IMR-90 (cell line): ENCODE results near the gene ABHD2. TPM values are rescaled to one million over a fixed set of nuclear protein-coding genes. Genes with fewer than 3 reads are reported as not detected.
"Not testable (repeated sequence)": the region's sequence is repeated elsewhere in the genome, so short reads cannot be mapped to it uniquely, and the experiment has no call there.

Source experiments
- ATAC-seq: fragments of 200-7000 bp; cut with Tn5 transposase; 2 replicates; pipeline ENCODE4 v1.9.1; 2020; ENCODE audit warnings: low read depth, mild to moderate bottlenecking, moderate library complexity
- BruUV-seq: library from RNA; stranded (reverse); fragments of 400-500 nt; replicated peaks from 2 replicates; lab custom pipeline; 2021; lab: Mats Ljungman, UMichigan
- CTCF ChIA-PET: fragments of 300-600 bp; formaldehyde crosslinking; extraction: SDS; loops from one replicate; lab custom pipeline; 2021; ENCODE audit warnings: antibody characterized with exemption; lab: Yijun Ruan, JAX
- POLR2A ChIA-PET: fragments of 300-600 bp; sonication (Branson Sonifier 250); formaldehyde crosslinking; loops from one replicate; lab custom pipeline; 2022; ENCODE audit warnings: antibody characterized with exemption; ENCODE audit not compliant: unreplicated experiment; lab: Charles Lee
- DNase-seq: peaks from one replicate; pipeline ENCODE4 v3.0.0; 2013
- H2AFZ ChIP-seq: replicated peaks from 2 replicates; pipeline ENCODE3; 2013; ENCODE audit warnings: low read length, mild to moderate bottlenecking; ENCODE audit not compliant: poor library complexity
- H2AK5ac ChIP-seq: 2 replicates; pipeline ENCODE4 v1.6.1; 2013; ENCODE audit warnings: low read depth, low read length, inconsistent platforms
- H2AK9ac ChIP-seq: replicated peaks from 2 replicates; pipeline ENCODE3; 2013; ENCODE audit warnings: mild to moderate bottlenecking, low read depth, low read length, moderate library complexity; ENCODE audit not compliant: poor library complexity
- H2BK120ac ChIP-seq: 2 replicates; pipeline ENCODE4 v1.6.1; 2013; ENCODE audit warnings: low read depth, low read length, inconsistent platforms
- H2BK15ac ChIP-seq: 3 replicates; pipeline ENCODE4 v1.6.1; 2013; ENCODE audit warnings: low read depth, low read length, inconsistent platforms
- H2BK20ac ChIP-seq: 2 replicates; pipeline ENCODE4 v1.6.1; 2013; ENCODE audit warnings: low read depth, mild to moderate bottlenecking, inconsistent platforms, low read length, moderate library complexity
- H2BK5ac ChIP-seq: 2 replicates; pipeline ENCODE4 v1.6.1; 2013; ENCODE audit warnings: mild to moderate bottlenecking, low read depth, low read length, inconsistent platforms; ENCODE audit not compliant: poor library complexity, severe bottlenecking
- H3K14ac ChIP-seq: replicated peaks from 2 replicates; pipeline ENCODE4 v1.6.1; 2013; ENCODE audit warnings: low read depth, low read length, inconsistent platforms
- H3K18ac ChIP-seq: 2 replicates; pipeline ENCODE4 v1.6.1; 2013; ENCODE audit warnings: low read depth, low read length, control low read depth
- H3K23ac ChIP-seq: 2 replicates; pipeline ENCODE4 v1.6.1; 2013; ENCODE audit warnings: low read depth, low read length, inconsistent platforms
- H3K27ac ChIP-seq: 2 replicates; pipeline ENCODE4 v1.5.1; 2013; ENCODE audit warnings: mild to moderate bottlenecking, control low read depth, low read length; ENCODE audit not compliant: insufficient read depth
- H3K27me3 ChIP-seq: 2 replicates; pipeline ENCODE4 v1.6.1; 2013; ENCODE audit warnings: low read length; ENCODE audit not compliant: control insufficient read depth, insufficient read depth
- H3K36me3 ChIP-seq: 2 replicates; pipeline ENCODE4 v1.6.1; 2013; ENCODE audit warnings: low read length, mixed read lengths; ENCODE audit not compliant: control insufficient read depth, insufficient read depth
- H3K4ac ChIP-seq: 2 replicates; pipeline ENCODE4 v1.6.1; 2013; ENCODE audit warnings: low read depth, low read length, inconsistent platforms
- H3K4me1 ChIP-seq: 2 replicates; pipeline ENCODE4 v1.6.1; 2013; ENCODE audit warnings: low read length, mixed read lengths; ENCODE audit not compliant: control insufficient read depth, insufficient read depth
- H3K4me2 ChIP-seq: 2 replicates; pipeline ENCODE4 v1.6.1; 2013; ENCODE audit warnings: low read depth, mild to moderate bottlenecking, control low read depth, low read length, moderate library complexity
- H3K4me3 ChIP-seq: 2 replicates; pipeline ENCODE4 v1.5.1; 2013; ENCODE audit warnings: low read depth, mild to moderate bottlenecking, control low read depth, low read length, moderate library complexity; ENCODE audit not compliant: insufficient read depth
- H3K56ac ChIP-seq: 2 replicates; pipeline ENCODE4 v1.6.1; 2013; ENCODE audit warnings: low read length, inconsistent platforms; ENCODE audit not compliant: insufficient read depth; ENCODE audit errors: extremely low read depth
- H3K79me1 ChIP-seq, 2 experiments: 2 replicates each; pipeline ENCODE4 v1.6.1; 2013; ENCODE audit warnings: low read length in 2 of 2, inconsistent platforms in 1 of 2, low read depth in 1 of 2
- H3K9ac ChIP-seq: 2 replicates; pipeline ENCODE4 v1.6.1; 2013; ENCODE audit warnings: low read depth, low read length, control low read depth
- H3K9me1 ChIP-seq: 2 replicates; pipeline ENCODE4 v1.6.1; 2013; ENCODE audit warnings: low read length, inconsistent platforms; ENCODE audit not compliant: insufficient read depth
- H3K9me3 ChIP-seq: 2 replicates; pipeline ENCODE4 v1.6.1; 2013; ENCODE audit warnings: low read length; ENCODE audit not compliant: control insufficient read depth, insufficient read depth
- H4K20me1 ChIP-seq: 2 replicates; pipeline ENCODE4 v1.6.1; 2013; ENCODE audit warnings: low read length, inconsistent platforms; ENCODE audit not compliant: insufficient read depth
- H4K5ac ChIP-seq: 2 replicates; pipeline ENCODE4 v1.6.1; 2013; ENCODE audit warnings: mild to moderate bottlenecking, low read depth, low read length, control low read depth
- H4K8ac ChIP-seq, 2 experiments: 2 replicates each; pipeline ENCODE4 v1.6.1; 2013; ENCODE audit warnings: low read depth in 2 of 2, low read length in 2 of 2, control low read depth in 1 of 2, inconsistent platforms in 1 of 2
- H4K91ac ChIP-seq: 2 replicates; pipeline ENCODE4 v1.6.1; 2013; ENCODE audit warnings: low read depth, low read length, inconsistent platforms; ENCODE audit not compliant: insufficient read depth
- WGBS, 2 experiments: methylation state at CpG; one replicate each; pipeline versions ENCODE4 v1.1.5 to v1.1.7; 2013; ENCODE audit warnings: missing lambda C conversion rate in 2 of 2; ENCODE audit not compliant: insufficient read length in 1 of 2; ENCODE audit errors: extremely low coverage in 2 of 2; 5-methylcytosine and 5-hydroxymethylcytosine counted together
- dilution Hi-C: fragments of 300-500 bp; cut with HindIII; formaldehyde crosslinking; loops from one replicate; pipeline ENCODE4 v1.14.3; 2018; ENCODE audit warnings: low sequenced_read_pairs; ENCODE audit not compliant: unreplicated experiment
- in situ Hi-C: fragments of 300-500 bp; cut with MboI; formaldehyde crosslinking; loops from 3 replicates; pipeline ENCODE4 v1.14.3; 2019; ENCODE audit warnings: low sequenced_read_pairs, inconsistent platforms, mixed read lengths
- intact Hi-C: fragments of 100-400 bp; cut with micrococcal nuclease; formaldehyde crosslinking; loops from 2 replicates; pipeline ENCODE4 v1.10.0; 2022
- microRNA-seq, 2 experiments: library from miRNA; stranded (forward) in 1 of 2; unstranded in 1 of 2; fragments of 10-50 nt in 1 of 2; fragments of <30 nt in 1 of 2; gene quantifications in 1 of 2; microRNA quantifications in 1 of 2; one replicate each; pipeline versions ENCODE3 to v1.1.0; 2013 to 2020; ENCODE audit not compliant: insufficient read depth in 1 of 2, insufficient read length in 1 of 2, unreplicated experiment in 1 of 2
- polyA plus RNA-seq, 3 experiments: library from polyadenylated mRNA; depleted of rRNA; stranded (reverse); fragments of >200 nt; gene quantifications; 2 replicates each; pipeline ENCODE4 v1.2.3, GENCODE V29; 2012; ENCODE audit warnings: low replicate concordance in 1 of 3
- small RNA-seq, 5 experiments: library from RNA; depleted of rRNA; stranded (forward); fragments of <200 nt; gene quantifications; one replicate each; pipeline ENCODE3, GENCODE V24; 2012
- total RNA-seq: library from RNA; depleted of rRNA; stranded (reverse); fragments of >200 nt; gene quantifications from 2 replicates; pipeline ENCODE4 v1.2.3, GENCODE V29; 2012; rRNA removed

ABHD2 gene
- total and polyA plus RNA-seq, 2 of the 4 experiments (the other 2 are of a cell fraction) = 31.2 to 62.9 TPM

DNA sequence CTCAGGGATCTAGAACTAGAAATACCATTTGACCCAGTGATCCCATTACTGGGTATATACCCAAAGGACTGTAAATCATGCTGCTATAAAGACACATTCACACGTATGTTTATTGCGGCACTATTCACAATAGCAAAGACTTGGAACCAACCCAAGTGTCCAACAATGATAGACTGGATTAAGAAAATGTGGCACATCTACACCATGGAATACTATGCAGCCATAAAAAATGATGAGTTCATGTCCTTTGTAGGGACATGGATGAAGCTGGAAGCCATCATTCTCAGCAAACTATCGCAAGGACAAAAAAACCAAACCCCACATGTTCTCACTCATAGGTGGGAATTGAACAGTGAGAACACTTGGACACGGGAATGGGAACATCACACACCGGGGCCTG is 161.9 kb downstream of the ABHD2 start:
- H4K91ac ChIP-seq, H2BK15ac ChIP-seq, intact Hi-C loops, H4K20me1 ChIP-seq, H3K4me3 ChIP-seq, in situ Hi-C loops, H3K27ac ChIP-seq, H3K4me1 ChIP-seq, H3K36me3 ChIP-seq, H3K9me3 ChIP-seq, H3K9me1 ChIP-seq, dilution Hi-C loops, BruUV-seq, H3K4me2 ChIP-seq, H2AK5ac ChIP-seq, H3K27me3 ChIP-seq, H3K14ac ChIP-seq, H2BK120ac ChIP-seq, CTCF ChIA-PET, H3K23ac ChIP-seq, H2BK20ac ChIP-seq, H3K18ac ChIP-seq, H3K9ac ChIP-seq, H4K8ac ChIP-seq, H3K4ac ChIP-seq, ATAC-seq, H4K5ac ChIP-seq, H2BK5ac ChIP-seq, POLR2A ChIA-PET, DNase-seq, H2AFZ ChIP-seq, H2AK9ac ChIP-seq, H3K56ac ChIP-seq: not testable (repeated sequence)
- H3K79me1 ChIP-seq = peaks cover 10 to 19% of the 10 kb centered on the region in 2 experiments
- WGBS, 2 experiments = no CpG with 5 or more reads among the region's 5 CpGs

Small RNA genes lying within 50 kb of the gene (microRNA-seq; reads per million reads assigned to microRNA genes)
- not detected for gene RNU7-195P (ENCODE audit: insufficient read depth, insufficient read length)

Small RNA genes lying within 50 kb of the gene (small RNA-seq; reads per million reads assigned to genes)
- gene RNU7-195P = 0 reads per million in 5 experiments

Other genes with a start within 250 kb of the ABHD2 start
- 4.4 and 5.9 TPM in 2 replicates for gene HAPLN3, start 192.9 kb upstream of the ABHD2 start, total RNA-seq
- 28.6 and 30.8 TPM in 2 replicates for gene HAPLN3, start 192.9 kb upstream of the ABHD2 start, polyA plus RNA-seq (2012; rRNA removed)
- gene MFGE8, start 175.1 kb upstream of the ABHD2 start, total RNA-seq = 201 and 232 TPM in 2 replicates
- 1,813 and 1,912 TPM in 2 replicates for gene MFGE8, start 175.1 kb upstream of the ABHD2 start, polyA plus RNA-seq (2012; rRNA removed)
- gene RLBP1, start 133.1 kb downstream of the ABHD2 start, total RNA-seq = not detected in 2 replicates
- not detected in 2 replicates for gene RLBP1, start 133.1 kb downstream of the ABHD2 start, polyA plus RNA-seq (2012; rRNA removed)
- gene FANCI, start 155.5 kb downstream of the ABHD2 start, total RNA-seq = 25.6 and 34.2 TPM in 2 replicates
- gene FANCI, start 155.5 kb downstream of the ABHD2 start, polyA plus RNA-seq (2012; rRNA removed) = 11.6 and 13.2 TPM in 2 replicates
- gene POLG, start 246.4 kb downstream of the ABHD2 start, total RNA-seq = 18.3 and 19.9 TPM in 2 replicates
- 30.3 and 30.6 TPM in 2 replicates for gene POLG, start 246.4 kb downstream of the ABHD2 start, polyA plus RNA-seq (2012; rRNA removed)